MM.1S (cell line): ENCODE measurements around the gene PLEKHM3.

Source experiments
- CTCF ChIP-seq: fragments of 300-600 bp; sonication (generic); IDR thresholded peaks from 2 replicates; pipeline ENCODE4 v1.5.1; 2016; ENCODE audit warnings: antibody characterized with exemption, low read length, mixed read lengths
- EZH2 ChIP-seq: fragments of 300-600 bp; sonication (generic); optimal IDR thresholded peaks from 2 replicates; pipeline ENCODE3; 2017; ENCODE audit warnings: low read depth, mild to moderate bottlenecking, antibody characterized with exemption, low read length, mixed read lengths
- EZH2phosphoT487 ChIP-seq: fragments of 300-600 bp; sonication (generic); IDR thresholded peaks from 2 replicates; pipeline ENCODE4 v1.6.1; 2018; ENCODE audit warnings: antibody characterized with exemption, low read length

GRCh38 chr2:207984765-207985480 lies 40.4 kb downstream of the PLEKHM3 start:
- no peak for TF ChIP-seq CTCF
- TF ChIP-seq EZH2 = no peak
- no peak for TF ChIP-seq EZH2phosphoT487
